ENCODE data around the gene PM20D2.
A peak's percentile ranks its signal among the peaks of the same experiment; 100 is the strongest.
"Not testable (repeated sequence)": the region's sequence is repeated elsewhere in the genome, so short reads cannot be mapped to it uniquely, and the experiment has no call there.

The PM20D2 gene, protein sequence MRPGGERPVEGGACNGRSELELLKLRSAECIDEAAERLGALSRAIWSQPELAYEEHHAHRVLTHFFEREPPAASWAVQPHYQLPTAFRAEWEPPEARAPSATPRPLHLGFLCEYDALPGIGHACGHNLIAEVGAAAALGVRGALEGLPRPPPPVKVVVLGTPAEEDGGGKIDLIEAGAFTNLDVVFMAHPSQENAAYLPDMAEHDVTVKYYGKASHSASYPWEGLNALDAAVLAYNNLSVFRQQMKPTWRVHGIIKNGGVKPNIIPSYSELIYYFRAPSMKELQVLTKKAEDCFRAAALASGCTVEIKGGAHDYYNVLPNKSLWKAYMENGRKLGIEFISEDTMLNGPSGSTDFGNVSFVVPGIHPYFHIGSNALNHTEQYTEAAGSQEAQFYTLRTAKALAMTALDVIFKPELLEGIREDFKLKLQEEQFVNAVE

DNA sequence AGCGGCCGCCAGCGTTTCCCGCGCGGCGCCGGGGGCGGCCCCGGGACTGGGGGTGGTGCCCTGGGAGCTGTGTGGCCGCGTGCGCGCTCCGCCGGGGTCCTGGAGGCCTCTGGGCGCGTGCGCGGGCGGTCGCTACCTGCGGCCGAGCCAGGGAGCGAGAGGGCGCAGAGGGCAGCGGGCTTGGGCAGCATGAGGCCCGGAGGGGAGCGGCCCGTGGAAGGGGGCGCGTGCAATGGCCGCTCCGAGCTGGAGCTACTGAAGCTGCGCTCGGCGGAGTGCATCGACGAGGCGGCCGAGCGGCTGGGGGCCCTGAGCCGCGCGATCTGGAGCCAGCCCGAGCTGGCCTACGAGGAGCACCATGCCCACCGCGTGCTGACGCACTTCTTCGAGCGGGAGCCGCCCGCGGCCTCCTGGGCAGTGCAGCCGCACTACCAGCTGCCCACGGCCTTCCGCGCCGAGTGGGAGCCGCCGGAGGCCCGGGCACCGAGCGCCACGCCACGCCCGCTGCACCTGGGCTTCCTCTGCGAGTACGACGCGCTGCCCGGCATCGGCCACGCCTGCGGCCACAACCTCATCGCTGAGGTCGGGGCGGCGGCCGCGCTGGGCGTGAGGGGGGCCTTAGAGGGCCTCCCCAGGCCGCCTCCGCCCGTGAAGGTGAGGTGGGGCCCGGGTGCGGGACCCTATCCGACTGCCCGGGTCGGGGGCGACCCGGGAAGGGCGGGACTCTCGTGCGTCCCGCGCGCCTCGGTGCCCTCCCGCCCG, at the start of gene PM20D2:
Gene PM20D2 (plus strand): TSS at position 100 of the 762 bp plus-strand sequence. CDS start 90 bp downstream, at position 190.
- peak; percentile 79 for DNase-seq

DNA sequence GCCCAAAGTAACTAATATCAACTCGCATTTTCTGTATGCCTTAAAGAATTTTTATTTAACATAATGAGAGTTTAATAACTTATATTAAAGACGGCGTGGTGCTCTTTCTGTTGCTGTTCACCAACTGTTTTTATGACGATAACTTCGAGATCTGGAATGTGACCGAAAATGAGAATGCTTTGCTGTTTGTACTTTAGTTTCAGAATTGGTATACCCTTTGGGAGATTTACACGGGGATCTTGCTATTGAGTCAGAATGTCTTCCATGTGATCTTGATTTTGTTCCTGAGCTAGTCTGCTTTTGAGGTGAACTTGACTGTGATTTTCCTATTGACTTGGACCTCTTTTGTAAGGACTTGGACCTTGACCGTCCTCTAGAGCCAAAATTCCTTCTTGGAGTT, 47.4 kb upstream of the PM20D2 start:
- no peak for DNase-seq

DNA sequence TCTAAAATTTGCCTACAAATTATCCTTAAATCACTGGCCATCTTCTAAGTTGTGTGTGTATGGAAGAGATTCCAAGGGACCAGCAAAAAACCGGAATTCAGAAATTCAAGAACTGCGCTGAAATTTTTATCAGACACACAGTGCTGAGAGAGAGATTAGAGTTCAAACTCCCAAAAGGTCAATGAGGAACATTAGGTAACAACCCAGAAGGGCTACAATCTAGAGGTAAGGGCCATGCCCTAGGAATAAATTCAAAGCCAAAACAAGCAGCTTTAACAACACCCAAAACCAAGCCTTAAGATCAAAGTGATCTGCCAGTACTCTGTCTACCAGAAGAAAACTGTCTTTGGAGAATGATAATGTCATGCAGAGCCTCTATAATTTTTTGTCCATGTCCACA, 45.7 kb upstream of the PM20D2 start:
- no peak for DNase-seq

DNA sequence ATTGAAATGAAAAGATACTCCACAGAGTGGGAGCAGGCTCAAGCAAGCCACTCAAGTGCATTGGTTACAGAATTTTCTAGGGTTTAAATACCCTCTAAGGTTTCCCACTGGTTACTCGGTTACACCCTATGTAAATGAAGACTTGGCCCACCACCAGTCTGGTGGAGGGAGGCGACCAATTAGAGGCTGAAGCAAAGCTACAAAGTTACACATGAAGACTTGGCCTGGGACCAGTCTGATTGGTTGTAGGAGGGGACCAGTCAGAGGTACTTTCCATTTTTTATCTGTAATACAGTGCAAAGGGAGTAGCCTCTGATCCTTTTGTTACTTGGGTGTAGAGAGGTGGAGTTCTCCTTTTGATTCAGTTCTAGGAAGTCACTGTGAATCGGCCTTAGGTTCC, 35.6 kb upstream of the PM20D2 start:
- no peak for DNase-seq

DNA sequence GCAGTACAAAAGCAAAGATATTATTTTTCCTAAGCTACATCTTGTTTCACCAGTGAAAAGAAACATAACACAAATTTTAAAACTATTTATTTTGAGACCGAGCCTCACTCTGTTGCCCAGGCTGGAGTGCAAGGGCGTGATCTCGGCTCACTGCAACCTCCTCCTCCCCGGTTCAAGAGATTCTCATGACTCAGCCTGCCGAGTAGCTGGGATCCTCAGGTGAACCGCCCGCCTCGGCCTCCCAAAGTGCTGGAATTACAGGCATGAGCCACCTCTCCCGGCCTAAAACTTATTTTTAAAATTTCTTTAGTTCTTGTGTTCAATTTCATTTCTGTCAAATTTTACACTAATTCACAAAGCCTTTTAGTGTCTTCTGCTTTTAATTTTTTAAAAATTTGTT, 33.9 kb upstream of the PM20D2 start:
- no peak for DNase-seq

DNA sequence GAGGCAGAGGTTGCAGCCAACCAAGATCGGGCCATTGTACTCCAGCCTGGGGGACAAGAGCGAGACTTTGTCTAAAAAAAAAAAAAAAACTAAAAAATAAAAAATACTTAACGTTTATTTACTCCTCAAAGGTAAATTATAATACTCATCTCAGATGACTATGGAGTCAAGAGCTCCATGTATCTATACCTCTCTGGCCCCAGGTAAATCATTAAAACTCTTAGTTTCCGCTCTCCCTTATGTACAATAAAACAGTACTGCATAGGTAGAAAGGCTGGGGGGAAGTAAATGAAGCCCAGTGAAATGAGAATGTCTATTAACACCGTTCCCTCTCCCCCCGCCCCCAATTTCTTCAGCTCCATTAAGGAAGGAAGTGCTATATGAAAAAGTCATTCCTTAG, 29.2 kb upstream of the PM20D2 start:
- DNase-seq: no peak

DNA sequence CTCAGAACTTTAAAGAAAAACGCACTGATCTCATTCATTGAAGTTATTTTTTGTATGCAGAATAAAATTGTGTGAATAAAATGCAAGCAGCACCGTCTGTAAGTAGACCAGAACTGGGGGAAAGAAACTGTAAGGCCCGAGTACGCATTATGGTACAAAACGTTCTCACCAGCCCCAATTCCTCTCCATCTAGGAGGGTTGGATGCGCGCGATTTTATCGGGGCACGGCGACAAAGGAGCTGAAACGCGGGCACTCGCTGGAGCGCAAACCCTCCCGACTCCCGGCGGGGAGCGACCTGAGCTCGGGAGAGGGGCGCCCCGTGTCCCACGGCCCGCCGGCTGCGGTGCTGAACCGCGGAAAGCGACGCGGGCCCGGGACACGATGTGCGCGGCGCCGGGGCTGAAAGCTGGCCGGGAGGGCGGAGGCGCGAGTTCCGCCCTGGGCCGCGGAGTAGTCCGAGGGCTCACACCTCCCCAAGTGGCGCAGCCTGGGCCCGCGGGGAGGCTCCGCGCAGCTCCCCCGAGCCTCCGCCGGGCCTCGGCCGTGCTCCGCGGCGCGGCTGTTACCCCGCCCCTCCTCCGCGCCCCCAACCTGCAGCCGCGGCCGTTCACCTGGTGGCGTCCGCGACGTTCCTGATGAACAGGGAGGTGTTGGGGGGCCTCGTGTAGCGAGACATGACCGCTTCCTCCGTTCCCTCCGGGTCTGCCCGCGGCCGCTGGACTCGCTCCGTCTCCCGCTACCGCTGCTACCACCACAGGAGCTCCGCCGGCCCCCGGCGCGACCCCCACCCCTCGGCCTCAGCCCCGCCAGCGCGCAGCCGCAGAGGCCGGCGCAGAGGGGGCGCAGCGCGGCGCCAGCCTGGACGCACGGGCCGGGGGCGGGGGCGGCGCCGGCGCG, 28.4 kb upstream of the PM20D2 start, which contains the start of gene SRSF12:
Gene SRSF12 (minus strand): TSS at position 861 of the 898 bp plus-strand sequence. CDS start 184 bp downstream, at position 677.
- DNase-seq: peak; percentile 68

DNA sequence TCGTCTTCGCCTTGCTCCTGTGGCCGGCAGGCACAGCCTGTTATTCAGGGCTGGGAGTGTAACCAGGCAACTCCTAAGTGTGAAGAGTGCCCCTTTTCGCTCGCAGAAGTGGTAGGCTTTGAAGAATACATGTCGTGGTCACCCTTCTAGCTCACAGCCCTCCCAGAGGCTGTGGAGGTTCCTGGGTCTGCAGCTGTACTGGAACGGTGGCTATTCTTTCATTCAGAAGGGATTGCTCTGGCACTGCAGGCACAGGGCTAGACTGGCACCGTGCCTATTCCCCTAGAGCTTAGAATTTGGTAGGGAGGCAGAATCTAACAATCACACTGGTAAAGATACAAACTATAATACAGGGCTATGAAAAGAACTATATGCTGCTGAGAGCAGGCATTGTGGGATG, 26.9 kb upstream of the PM20D2 start:
- no peak for DNase-seq

DNA sequence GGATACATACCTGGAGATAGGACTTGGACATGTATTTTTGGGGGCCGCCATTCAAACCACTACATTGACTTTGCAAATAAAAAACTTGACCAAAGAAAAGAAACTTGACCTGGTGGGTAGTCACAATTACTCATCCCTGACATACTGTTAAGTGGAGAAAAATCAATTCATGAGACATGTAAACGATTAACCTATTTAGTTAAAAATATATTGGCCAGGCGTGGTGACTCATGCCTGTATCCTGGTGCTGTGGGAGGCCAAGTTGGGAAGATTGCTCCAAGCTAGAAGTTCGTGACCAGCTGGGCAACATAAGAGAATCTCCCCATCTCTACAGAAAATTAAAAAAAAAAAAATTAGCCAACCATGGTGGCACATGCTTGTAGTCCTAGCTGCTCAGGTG, 25.5 kb upstream of the PM20D2 start:
- DNase-seq: no peak

DNA sequence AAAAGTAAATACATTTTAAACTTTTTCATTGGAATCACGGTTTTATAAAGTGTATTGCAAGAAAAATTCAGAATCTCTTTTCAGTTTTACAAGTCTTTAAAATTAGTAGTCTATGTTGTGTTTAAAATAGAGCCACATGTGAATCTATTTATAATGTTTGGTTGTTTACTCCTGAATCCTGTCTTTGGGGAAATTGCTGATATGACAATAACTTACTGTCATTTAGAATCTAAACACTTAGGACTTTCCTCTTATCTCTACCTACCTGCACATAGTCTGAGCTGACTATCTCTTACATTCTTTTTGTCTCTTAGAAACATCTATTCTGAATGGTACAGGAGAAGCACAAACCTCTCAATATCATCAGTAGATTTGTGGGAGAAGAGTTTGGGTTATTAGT, 23.9 kb upstream of the PM20D2 start:
- no peak for DNase-seq

DNA sequence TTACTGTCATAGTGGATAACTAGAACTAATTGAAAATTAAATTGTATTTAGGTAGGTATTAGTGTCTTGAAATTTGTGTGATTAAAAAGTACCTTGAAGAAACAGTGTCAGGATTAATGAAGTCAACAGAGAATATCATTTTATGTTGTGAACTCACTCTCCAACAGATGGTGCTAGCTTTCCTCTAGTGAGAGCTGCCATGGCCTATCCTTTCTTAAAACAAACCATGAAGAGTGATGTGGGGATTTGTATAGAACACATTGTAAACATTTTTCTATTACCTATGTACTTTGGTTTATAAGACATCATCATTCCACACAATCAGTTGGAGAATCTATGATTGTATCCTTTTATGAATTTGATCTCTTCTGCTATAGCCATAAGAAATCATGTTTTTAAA, 23.2 kb upstream of the PM20D2 start:
- DNase-seq: peak; percentile 40

DNA sequence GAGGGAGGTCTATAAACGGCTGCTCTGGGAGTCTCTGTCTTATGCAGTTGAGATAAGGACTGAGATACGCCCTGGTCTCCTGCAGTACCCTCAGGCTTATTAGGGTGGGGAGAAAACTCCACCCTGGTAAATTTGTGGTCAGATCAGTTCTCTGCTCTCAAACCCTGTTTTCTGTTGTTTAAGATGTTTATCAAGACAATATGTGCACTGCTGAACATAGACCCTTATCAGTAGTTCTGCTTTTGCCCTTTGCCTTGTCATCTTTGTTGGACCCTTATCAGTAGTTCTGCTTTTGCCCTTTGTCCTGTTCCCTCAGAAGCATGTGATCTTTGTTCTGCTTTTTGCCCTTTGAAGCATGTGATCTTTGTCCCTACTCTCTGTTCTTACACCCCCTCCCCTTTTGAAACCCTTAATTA, 17.6 kb upstream of the PM20D2 start:
- not testable (repeated sequence) for DNase-seq

DNA sequence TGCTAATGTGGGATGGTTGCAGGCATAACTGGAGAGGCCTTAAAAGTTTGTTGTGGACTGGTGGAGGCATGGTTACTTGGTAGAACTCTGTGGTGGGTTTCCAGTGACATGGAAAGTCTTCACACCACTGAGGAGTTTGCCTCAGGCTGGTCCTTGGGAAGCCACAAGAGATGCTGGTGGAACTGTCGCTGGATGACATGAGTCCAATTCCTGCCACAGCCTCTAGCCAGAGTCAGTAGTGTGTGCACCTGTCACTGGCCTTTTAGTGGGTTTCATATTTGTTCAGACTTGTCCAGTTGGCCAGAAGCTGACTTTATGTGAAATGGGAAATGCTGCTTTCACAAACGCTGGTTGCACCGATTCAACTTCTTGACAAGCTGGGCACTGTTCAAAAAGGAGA, 14.3 kb upstream of the PM20D2 start:
- DNase-seq: no peak

DNA sequence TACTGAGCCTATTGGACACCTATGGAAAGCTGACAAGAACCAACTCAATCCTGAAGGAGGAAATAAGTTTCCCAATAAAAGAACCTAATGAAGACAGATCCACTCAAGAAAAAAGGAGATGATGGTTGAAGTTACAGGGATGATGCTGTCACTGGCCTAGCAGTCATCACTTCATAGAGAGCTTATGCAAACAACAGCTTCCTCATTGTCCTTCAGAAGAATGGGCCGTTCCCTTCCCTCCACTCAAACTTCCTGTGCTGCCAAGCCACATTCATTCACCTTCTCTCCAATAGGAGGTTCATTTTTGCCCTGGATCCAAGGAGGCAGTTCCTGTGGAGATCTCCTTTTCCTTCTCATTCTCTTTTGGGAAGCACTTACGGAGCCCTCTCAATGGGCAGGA, 13.8 kb upstream of the PM20D2 start:
- DNase-seq: no peak

DNA sequence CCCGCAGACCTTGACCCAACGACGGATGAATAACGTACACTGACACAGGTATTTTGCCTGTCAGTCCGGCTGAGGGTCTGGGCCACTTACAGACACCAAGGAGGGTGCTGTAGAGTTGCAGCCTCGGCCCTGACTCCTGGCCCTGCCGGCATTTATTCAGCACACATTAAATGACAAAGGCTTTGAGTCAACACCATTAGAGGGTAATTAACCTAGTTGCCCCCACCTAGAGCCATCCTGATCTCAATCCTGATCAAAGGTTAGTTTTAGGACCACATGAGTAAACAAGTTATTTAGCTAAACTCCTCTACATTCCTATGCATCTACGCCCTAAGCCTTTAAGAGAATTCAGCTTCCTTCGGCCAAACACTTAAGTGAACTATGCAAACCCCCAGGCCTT, 11.9 kb upstream of the PM20D2 start:
- DNase-seq: no peak

DNA sequence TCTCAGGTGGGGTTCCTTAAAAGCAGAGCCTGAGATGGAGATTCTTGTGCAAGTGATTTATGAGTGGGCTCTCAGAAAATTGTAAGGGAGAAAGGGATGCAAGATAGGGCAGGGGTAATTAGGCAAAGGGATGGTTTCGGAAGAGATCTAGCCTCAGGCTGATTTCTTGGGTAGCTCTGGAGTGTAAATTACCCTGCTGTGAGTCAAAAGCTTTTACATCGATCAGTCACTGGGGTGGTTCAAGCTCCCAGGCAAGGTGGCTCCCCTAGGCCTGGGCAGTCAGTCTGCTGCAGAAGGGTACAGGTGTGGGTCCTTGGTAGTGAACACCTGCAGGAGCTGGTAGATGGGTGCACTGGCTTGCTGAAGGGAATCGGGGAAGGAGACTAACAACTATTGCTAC, 11.1 kb upstream of the PM20D2 start:
- DNase-seq: no peak

DNA sequence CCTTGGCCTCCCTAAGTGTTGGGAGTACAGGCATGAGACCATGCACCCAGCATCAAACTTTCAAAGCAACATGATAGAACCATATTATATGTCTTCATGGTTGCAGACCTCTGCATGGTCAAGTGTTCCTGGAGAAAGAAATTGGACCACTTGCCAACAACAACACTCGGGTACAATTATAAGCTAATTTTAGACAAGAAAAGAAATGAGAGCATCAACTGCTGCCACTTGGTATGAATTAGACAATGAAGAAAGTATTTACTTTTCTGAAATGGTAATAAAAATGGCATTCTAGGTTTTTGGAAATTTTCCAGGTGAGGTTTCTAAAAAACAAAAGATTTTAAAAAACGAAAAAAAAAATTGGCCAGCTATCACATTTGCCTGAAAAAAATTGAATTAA, 7.7 kb upstream of the PM20D2 start:
- peak; percentile 40 for DNase-seq

DNA sequence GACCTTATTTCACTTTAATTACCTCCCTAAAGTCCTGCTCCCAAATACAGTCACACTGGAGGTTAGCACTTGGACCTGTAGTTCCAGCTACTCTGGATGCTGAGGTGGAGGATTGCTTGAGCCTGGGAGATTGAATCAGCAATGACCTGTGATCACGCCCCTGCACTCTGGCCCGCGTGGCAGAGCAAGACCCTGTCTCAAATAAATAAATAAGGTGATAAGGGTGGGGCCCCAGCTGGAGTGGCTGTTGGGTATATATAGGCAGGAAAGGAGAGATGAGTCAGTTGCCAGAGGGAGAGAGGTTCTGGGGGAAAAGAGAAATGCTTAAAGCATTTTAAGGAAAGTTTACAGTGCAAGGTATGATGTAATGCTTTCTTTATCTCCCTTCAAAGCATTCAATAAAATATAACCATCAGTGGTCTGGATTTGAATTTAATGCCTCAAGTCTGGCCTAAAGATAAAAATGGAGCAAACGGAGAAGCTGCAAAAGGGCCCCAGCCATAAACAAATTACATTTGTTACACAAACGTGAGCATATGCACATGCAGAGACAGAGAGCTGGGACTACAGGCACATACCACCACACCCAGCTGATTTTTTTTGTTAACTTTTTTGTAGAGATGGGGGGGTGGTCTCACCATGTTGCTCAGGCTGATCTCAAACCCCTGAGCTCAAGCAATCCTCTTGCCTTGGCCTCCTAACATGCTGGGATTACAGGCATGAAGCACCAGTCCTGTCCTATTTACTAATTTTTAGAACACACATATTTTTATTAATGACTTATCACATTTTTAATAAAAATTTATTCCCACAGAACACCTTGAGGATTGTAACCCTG, 6.1 kb upstream of the PM20D2 start:
- DNase-seq: no peak

DNA sequence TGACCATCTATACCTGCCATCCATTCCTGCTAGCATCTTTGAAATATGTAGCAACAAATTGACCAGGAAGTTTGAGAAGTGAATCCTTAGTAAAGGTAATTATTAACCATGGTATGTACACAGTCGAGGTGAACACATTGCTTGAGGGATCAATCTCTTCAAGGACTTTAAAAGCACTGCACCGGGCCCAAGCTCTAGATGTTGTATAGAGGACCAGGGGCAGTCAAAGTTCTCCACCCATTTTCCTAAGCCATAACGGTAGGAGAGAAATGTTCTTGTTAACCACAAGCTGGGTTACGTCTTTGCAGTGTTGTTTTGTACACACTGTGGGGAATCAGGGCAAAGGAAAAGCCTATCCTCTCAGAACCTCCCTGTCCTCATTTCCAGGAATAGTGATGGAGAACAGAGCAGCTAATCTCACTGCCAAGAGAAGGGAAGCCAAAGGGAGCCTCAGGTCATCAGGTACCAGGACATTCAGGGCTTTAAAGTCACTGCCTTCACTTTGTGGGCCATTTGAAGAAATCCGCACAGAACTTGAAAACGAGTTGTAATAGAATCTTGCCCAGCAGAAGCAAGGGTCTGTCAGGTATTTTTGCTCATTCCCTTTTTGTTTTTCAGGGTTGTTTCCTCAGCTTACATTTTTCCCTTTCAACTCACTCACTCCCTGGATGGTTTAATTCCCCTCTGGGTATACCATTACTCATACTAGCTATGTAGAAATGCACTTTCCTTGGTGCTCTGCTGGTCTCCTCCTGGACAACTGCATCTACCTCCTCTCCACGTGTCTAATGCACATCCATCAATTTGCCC, 5.3 kb upstream of the PM20D2 start:
- no peak for DNase-seq

DNA sequence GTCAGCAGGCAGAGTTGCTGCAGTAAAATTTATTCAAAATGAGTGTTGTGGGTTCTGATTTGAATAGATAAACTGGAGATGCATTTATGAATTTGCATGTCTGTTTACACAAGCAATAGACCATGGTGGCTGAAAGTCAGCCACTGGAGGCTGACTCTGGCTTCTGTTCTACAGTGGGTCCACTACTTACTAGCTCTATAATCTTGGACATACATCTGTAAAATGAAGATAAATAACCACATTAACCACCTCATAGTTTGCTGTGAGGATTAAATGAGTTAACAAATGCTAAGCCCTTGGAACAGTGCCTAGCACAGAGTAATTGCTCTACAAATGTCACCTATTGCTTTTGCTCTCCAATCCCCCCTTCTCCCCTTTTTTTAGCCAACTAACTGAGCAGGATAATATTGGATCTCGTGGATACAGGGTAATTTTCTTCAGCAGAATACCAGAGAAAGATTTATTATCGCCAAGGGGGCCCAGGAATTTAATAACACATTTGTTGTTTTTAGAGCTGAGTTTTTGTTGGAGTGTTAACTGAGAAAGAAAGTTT, 1.4 kb upstream of the PM20D2 start:
- DNase-seq: no peak
